ENCODE results near the gene SVOPL. TPM values are rescaled to one million over a fixed set of nuclear protein-coding genes. Genes with fewer than 3 reads are reported as not detected.

The SVOPL gene
- total RNA-seq, 2 donors from 2014 or later = 0.58 to 0.62 TPM

DNA sequence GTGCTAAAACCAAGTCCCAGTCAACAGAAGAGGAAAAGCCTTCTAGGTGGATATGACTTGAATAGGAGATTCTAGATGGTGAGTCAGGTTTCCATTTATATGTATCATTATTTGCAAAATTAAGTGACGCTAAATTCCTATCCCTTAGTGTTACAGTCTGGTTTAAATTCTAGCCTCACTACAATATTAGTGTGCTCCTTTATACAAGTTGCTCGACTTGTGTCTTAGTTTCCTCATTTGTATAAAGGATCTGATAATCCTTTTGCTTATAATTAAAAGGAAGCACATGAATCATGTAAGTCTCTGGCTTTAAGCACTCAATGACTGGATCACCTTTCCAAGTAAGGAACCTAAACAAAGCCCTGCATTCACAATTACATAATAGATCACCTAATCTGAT, 105.7 kb downstream of the SVOPL start:
- H3K9ac ChIP-seq (ENCODE audit: low read depth in 2 of 2, low read length in 2 of 2) = no peak overlapping the region
- no peaks in the 10 kb centered on the region for H3K4me1 ChIP-seq
- no peak overlapping the region for H3K4me3 ChIP-seq
- TF ChIP-seq, protein P1, sequence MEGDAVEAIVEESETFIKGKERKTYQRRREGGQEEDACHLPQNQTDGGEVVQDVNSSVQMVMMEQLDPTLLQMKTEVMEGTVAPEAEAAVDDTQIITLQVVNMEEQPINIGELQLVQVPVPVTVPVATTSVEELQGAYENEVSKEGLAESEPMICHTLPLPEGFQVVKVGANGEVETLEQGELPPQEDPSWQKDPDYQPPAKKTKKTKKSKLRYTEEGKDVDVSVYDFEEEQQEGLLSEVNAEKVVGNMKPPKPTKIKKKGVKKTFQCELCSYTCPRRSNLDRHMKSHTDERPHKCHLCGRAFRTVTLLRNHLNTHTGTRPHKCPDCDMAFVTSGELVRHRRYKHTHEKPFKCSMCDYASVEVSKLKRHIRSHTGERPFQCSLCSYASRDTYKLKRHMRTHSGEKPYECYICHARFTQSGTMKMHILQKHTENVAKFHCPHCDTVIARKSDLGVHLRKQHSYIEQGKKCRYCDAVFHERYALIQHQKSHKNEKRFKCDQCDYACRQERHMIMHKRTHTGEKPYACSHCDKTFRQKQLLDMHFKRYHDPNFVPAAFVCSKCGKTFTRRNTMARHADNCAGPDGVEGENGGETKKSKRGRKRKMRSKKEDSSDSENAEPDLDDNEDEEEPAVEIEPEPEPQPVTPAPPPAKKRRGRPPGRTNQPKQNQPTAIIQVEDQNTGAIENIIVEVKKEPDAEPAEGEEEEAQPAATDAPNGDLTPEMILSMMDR (IDR thresholded peaks at IDR 0.05) = no peak
- H3K36me3 ChIP-seq = no peaks in the 10 kb centered on the region
- DNase-seq = no peak
- H3K9me3 ChIP-seq = no peaks in the 10 kb centered on the region
- no peaks in the 10 kb centered on the region for H3K27me3 ChIP-seq
- intact Hi-C loops (cut with DNase I) = no loop called here
- H3K27ac ChIP-seq = no peak overlapping the region

DNA sequence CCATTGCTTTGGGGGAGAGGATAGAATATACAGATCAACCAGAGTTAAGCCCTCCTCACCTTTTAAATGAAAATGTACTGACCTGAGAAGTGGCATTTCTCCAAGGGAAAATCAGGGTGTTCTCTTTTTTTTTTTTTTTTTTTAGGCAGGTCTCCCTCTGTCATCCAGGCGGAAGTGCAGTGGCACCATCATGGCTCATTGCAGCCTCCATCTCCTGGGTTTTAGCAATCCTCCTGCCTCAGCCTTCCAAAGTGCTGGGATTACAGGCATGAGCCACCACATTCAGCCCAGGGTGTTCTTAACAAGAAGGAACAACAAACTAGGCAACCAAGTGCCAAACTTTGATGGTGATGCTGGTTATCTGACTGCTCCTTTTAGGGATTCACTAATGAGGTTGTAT, 111.0 kb downstream of the SVOPL start:
- Histone ChIP-seq H3K9me3 (no peaks in the 10 kb centered on the region), H3K27me3 (no peaks in the 10 kb centered on the region), H3K36me3 (no peaks in the 10 kb centered on the region), H3K4me3 (no peak overlapping the region), H3K9ac (ENCODE audit: low read depth in 2 of 2, low read length in 2 of 2) (no peak overlapping the region), H3K27ac (no peak overlapping the region), H3K4me1 (no peaks in the 10 kb centered on the region)
- TF ChIP-seq, protein P1 (IDR thresholded peaks at IDR 0.05) = no peak
- no peak for DNase-seq
- intact Hi-C loops (cut with DNase I) = no loop called here

DNA sequence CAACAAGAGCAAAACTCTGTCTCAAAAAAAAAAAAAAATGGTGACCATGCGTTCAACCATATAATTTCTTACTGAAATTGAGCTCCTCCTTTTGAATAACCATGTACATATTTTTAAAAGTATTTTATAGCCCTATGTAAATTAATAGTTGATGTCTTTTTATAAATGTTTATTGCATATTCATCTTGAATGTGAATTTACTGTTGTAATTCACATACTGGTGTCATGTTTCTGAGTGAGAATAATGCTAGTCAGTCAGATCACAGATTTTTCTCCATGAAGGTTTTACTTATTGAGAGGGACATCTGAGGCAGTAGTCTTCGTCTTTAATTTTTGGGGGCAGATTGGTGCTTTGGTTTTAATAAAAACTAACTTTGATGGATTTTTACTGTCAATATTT, 112.2 kb downstream of the SVOPL start:
- Histone ChIP-seq H3K27ac (no peak overlapping the region), H3K4me1 (no peaks in the 10 kb centered on the region), H3K9me3 (no peaks in the 10 kb centered on the region), H3K27me3 (no peaks in the 10 kb centered on the region), H3K9ac (ENCODE audit: low read depth in 2 of 2, low read length in 2 of 2) (no peak overlapping the region), H3K36me3 (no peaks in the 10 kb centered on the region), H3K4me3 (no peak overlapping the region)
- intact Hi-C loops (cut with DNase I) = no loop called here
- DNase-seq = no peak
- TF ChIP-seq, protein P1 (IDR thresholded peaks at IDR 0.05) = no peak

DNA sequence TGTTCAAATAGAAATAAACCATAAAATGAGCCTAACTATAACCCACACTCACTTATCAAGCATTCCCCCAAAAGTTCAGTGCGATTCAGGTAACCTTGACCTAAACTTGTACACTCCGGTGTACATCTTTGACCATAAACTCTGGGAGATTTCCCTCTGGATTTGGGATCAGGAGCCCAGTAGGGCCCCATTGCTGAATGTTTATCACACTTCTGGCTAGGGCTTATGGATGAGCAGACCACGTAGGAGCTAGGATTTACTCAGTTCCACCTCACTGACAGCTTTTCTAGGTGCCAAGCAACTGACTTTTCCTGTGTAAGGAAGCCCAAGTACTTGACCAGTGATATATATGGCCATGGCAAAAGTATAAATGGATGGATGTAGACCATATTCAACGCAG, 113.7 kb downstream of the SVOPL start:
- intact Hi-C loops (cut with DNase I) = no loop called here
- Histone ChIP-seq H3K4me3 (no peak overlapping the region), H3K27me3 (no peaks in the 10 kb centered on the region), H3K4me1 (no peaks in the 10 kb centered on the region), H3K9ac (ENCODE audit: low read depth in 2 of 2, low read length in 2 of 2) (no peak overlapping the region), H3K27ac (no peak overlapping the region), H3K9me3 (no peaks in the 10 kb centered on the region), H3K36me3 (no peaks in the 10 kb centered on the region)
- TF ChIP-seq, protein P1 (IDR thresholded peaks at IDR 0.05) = no peak
- DNase-seq = no peak

DNA sequence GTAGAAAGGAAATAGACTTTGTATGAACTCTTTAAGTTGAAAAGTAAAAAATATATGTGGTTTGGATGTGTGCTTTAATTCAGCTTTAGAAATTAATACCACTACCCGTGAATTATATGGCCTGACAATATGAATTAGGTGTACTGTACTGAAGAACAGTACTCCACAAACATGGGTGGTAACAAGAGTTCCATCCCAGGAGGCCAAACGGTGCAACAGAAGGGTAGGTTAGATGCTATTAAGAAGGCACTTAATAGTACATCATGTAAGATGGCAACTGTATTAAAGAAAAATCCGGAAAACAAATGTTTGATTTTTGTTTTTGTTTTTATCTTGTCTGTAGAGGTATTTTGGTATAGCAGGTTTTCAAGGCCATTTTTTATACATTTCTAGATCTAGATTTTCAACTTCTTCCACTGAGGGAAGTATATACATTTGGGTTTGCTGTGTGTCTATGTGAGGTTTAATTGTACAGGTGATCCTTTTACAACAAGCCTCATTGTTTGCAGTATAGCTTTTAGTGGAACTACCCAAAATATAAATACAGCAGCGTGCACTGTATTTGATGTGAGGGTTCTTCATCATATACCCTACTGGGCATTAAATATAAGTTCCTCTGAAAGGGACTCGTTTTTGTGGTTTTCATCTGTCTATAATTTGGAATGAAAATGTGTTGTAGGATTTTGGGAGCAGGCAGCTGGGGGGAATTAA, 115.7 kb downstream of the SVOPL start:
- TF ChIP-seq, protein P1 (IDR thresholded peaks at IDR 0.05) = no peak
- no peak overlapping the region for H3K9ac ChIP-seq (ENCODE audit: low read depth in 2 of 2, low read length in 2 of 2)
- H3K4me1 ChIP-seq = no peaks in the 10 kb centered on the region
- no peaks in the 10 kb centered on the region for H3K36me3 ChIP-seq
- H3K27me3 ChIP-seq = no peaks in the 10 kb centered on the region
- no peak overlapping the region for H3K4me3 ChIP-seq
- no peak overlapping the region for H3K27ac ChIP-seq
- intact Hi-C loops (cut with DNase I) = no loop called here
- H3K9me3 ChIP-seq = no peaks in the 10 kb centered on the region
- DNase-seq = no peak

Data from colonic mucosa (tissue), 4 donors.